GM21528 (cell line): ENCODE results near the gene DNAH9.

Source experiments
- ATAC-seq: cut with Tn5 transposase; IDR thresholded peaks from one replicate; pipeline ENCODE4 v1.9.1; 2021; ENCODE audit warnings: mild to moderate bottlenecking, moderate library complexity; ENCODE audit not compliant: unreplicated experiment, low FRiP score

The DNAH9 gene

GRCh38 chr17:11643851-11644250, 45.6 kb downstream of the DNAH9 start:
- no peak for ATAC-seq

DNA sequence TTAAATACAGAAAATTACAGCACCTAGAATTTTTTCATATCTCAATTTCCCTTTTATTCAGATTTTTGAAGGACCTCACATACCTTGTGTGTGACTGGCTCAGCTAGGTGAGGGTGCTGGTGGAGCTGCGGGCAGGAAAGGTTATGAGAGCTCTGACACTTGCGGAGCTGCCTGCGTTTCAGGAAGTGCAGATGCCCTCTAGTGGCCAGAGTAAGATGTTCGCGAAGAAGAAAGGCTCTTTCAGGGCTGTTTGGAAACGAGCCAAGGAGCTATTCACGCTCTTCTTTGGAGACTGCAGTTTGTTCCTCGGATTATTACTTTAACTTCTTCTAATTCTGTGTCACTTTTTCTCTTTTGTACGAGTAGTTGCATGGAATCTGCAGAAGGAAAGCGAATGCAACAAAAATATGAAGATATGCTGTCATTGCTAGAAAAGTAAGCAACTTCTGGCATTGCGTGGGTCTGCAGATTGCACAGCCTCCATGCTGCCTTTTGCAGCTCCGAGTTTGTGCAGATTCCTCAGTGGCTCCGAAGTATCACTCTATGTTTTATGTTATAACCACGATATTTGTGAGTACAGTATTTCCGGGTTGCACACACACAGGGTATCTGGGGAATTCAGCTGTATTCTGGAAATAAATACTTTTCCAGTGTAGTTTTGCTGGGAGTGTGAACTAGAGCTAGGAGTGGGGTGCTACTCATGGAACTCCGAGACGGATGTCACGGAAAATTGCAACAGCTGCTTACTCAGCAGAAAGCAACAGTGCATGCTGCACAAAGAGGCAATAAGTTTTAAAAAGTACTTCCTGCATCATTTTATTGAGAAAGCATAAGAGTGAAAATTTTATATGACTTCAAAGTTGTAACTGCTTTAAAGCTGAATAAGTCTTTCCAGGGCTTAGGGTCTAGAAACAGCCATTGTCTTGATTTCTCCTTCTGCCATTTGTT, 46.3 kb downstream of the DNAH9 start:
- ATAC-seq = no peak

GRCh38 chr17:11645426-11645825, 47.2 kb downstream of the DNAH9 start:
- ATAC-seq = no peak

GRCh38 chr17:11651089-11651488, 52.8 kb downstream of the DNAH9 start:
- no peak for ATAC-seq

DNA sequence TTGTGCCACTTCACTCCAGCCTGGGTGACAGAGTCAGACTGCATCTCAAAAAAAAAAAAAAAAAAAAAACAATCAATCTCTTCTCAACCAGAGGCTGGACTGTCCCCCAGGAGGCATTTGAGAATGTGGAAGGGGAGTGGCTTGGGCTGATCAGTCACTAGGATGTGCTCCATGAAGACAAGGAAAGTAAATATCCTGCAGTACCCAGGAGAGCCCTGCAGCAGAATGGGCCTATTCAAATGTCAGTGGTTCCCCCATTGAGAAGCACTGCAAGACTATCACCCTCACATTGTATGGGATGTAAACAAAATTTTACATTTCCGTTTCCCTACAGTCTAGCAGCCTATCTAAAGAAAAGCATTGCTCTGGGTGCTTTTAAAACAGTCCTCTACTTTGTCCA, 70.3 kb downstream of the DNAH9 start:
- no peak for ATAC-seq

DNA sequence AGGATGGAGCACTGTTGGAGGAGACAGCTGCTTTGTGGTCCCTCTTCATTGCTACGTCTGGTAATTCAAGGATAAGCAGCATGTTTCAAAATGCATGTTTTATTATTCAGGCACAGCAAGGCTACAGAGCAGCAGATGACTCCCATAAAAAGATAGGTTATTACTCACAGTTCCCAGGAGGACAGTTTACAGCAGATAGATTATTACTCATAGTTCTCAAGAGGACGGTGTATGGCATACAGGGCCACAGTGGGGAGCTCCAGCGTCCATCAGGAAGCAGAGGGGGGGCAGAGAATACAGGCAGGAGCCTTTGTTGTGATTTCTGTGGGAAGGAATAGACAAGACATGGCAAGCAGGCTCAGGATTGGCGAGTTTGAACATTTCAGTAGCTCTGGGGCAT, 72.9 kb downstream of the DNAH9 start:
- ATAC-seq = no peak

GRCh38 chr17:11682646-11683045, 84.4 kb downstream of the DNAH9 start:
- ATAC-seq = no peak

- no peak for ATAC-seq
Measured at GRCh38 chr17:11690681-11691080, 92.4 kb downstream of the DNAH9 start.

DNA sequence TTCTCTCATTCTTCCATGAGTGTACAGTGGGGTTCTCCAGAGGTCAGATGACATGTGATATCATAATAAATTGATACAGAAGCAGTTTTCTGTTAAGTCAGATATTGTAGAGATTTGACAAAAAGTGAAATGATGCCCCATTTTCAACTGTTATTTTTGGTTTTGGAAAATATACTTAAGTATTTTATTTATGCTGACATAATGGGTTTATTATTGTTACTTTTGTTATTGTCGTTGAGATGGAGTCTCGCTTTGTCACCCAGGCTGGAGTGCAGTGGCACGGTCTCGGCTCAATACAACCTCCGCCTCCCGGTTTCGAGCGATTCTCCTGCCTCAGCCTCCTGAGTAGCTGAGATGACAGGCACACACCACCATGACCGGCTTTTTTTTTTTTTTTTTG, 94.4 kb downstream of the DNAH9 start:
- no peak for ATAC-seq

DNA sequence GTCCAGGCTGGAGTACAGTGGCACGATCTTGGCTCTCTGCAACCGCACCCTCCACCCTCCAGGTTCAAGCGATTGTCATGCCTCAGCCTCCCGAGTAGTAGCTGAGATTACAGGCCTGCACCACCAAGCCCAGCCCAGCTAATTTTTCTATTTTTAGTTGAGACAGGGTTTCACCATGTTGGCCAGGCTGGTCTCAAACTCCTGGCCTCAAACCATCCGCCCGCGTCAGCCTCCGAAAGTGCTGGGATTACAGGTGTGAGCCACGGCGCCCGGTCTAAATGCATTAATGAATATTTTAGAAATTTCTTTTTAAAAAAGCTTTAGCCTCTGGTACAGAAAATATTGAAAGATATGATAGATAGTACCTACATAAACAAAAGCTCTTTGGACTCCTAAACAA, 95.0 kb downstream of the DNAH9 start:
- ATAC-seq = no peak

GRCh38 chr17:11700668-11701067, 102.4 kb downstream of the DNAH9 start:
- ATAC-seq = no peak

GRCh38 chr17:11701911-11702310, 103.6 kb downstream of the DNAH9 start:
- no peak for ATAC-seq

DNA sequence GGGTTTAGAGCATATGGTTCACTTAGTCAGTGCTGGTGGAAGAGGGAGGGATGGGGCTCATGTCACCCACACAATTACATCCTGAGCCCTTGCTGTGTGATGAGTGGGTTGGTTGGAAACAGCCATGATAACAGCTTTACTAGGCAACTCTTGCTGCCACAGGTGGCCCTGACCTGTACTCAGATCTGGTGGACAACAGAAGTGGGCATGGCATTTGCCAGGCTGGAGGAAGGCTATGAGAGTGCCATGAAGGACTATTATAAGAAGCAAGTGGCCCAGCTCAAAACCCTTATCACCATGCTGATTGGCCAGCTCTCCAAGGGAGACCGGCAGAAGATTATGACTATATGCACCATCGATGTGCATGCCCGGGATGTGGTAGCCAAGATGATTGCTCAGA, 105.8 kb downstream of the DNAH9 start:
- no peak for ATAC-seq

- no peak for ATAC-seq
Measured at GRCh38 chr17:11705111-11705510, 106.8 kb downstream of the DNAH9 start.

DNA sequence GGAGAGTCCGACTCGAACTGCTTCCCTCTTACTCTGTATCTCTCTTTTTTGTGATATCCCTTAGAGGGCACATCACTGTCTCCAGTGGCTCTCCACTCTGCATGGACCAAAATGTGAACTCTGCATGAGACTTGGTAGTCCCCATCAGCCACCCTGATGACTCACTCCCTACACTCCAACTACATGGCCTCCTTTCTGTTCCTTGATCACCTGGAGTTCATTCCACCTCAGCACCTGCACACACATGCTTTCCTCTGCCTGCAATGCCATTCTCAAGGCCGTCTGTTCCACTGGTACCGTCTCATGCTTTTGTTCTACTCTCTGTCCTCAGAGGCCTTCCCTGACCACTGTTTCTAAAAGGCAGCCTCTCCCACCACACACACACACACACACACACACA, 109.3 kb downstream of the DNAH9 start:
- ATAC-seq = no peak

DNA sequence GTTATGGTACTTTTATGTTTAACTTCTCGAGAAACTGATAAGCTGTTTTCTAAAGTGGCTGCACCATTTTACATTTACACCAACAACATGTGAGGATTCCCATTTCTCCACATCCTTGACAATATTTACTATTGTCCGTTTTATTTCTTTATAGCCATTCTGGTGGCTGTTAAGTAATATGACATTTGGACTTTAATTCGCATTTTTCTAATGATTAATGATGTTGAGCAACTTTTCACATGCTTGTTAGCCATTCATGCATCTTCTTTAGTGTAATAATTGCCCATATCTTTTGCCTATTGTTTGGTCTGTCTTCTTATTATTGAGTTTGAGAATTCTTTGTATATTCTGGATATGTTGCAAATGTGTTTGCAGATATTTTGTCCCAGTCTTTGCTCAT, 114.2 kb downstream of the DNAH9 start:
- ATAC-seq = no peak

GRCh38 chr17:11719203-11719602, 120.9 kb downstream of the DNAH9 start:
- ATAC-seq = no peak

DNA sequence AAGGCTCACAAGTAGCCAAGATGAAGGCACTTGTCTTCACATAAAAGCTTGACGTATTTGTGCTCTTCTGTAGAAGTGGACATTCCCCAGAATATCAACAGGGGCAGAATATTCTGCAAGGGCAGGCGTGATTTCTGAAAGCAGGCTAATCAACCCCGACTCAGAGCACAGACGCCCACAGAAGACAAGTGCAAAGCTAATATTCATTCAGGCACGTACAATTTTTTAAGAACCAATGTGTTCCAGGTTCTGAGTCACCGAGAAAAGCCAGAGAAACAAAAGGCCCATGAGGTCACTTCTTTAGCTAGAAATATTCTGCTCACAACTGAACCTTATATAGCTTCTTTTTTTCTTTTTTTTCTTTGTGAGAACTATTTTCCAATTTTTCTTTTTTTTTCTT, 121.6 kb downstream of the DNAH9 start:
- ATAC-seq = no peak

- ATAC-seq = no peak
Measured at GRCh38 chr17:11720816-11721215, 122.5 kb downstream of the DNAH9 start.

DNA sequence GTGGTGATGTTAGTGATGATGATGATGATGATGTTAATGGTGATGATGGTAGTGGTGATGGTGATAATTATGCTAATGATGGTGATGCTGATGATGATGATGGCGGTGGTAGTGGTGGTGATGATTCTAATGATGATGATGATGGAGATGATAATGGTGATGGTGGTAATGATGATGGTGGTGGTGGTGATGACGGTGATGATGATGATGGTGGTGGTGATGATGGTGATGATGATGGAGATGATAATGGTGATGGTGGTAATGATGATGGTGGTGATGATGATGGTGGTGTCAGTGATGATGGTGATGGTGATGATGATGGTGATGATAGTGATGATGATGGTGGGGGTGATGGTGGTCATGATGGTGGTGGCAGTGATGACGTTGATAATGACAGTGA, 132.5 kb downstream of the DNAH9 start:
- ATAC-seq = no peak

DNA sequence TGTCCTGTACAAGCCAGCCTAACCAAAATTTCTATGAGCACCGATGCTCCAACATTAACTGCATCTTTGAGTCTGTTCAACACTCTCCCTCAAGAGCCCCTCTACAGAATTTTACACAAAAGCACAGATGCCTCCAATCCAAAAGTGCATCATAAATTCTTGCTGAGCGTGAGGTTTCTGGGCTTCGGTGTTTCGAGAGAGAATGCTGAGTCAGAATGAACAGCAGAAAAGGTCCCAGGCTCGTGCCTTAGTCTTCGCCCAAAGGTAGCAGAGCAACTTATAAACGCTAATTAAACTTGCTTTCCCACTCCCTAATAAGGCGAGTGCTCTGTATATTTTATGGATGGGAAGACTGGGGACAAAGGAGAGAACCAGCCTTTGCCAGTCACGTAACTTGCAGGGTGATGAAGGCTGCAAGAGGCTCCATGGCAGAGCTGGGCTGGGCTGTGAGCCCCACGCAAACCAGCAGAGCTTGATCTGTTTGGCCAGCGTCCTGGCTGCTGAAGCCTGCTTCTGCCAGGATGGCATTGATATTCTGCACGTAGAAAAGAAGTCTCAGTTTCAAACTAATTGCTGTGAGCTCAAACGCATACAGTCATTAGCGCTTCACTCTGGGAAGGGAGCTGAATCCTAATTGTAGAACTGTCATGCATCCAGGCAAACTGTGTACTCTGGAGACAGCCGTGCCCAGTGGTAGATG, 138.5 kb downstream of the DNAH9 start:
- no peak for ATAC-seq

DNA sequence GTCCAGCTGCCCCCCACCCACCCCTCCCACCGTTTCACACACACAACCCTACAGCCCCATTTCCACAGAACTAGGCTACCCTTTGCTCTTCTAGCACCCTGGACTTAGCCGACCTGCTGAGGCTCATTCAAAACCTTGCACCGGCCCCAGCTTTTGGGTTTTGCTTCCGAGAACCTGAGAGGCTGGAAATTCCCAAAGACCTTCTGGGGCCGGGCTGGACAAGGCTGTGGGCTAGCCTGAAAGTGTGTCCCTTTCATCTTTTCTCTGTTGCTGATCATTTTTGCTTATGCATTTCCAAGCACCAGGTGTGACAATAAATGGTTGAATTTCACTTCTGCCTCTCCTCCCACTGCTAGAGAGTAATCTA, 139.0 kb downstream of the DNAH9 start:
- ATAC-seq = no peak
